HepG2 (cell line): Measurements from ENCODE around the gene IQSEC1. TPM values are rescaled to one million over a fixed set of nuclear protein-coding genes. Genes with fewer than 3 reads are reported as not detected.
A peak's percentile ranks its signal among the peaks of the same experiment; 100 is the strongest.

Experiments
- CHD4 ChIP-seq: fragments of 200-600 bp; sonication (generic); IDR thresholded peaks from 2 replicates; pipeline ENCODE4 v1.7.0; 2017; ENCODE audit warnings: mild to moderate bottlenecking, low read length, borderline replicate concordance
- FOXK1 ChIP-seq: sonication (generic); formaldehyde crosslinking; IDR thresholded peaks from 2 replicates; pipeline ENCODE4 v1.4.0; 2020; ENCODE audit warnings: low read depth, missing genetic modification reagents, borderline replicate concordance
- HNRNPLL ChIP-seq: fragments of 200-400 bp; formaldehyde crosslinking; IDR thresholded peaks from 2 replicates; pipeline ENCODE4 v1.6.1; 2017; ENCODE audit warnings: mild to moderate bottlenecking, low read depth, low read length; ENCODE audit not compliant: poor library complexity, severe bottlenecking
- JUN ChIP-seq: sonication (generic); formaldehyde crosslinking; IDR thresholded peaks from 2 replicates; pipeline ENCODE4 v1.4.0; 2020; ENCODE audit warnings: mild to moderate bottlenecking, missing genetic modification reagents
- KMT2A ChIP-seq: sonication (generic); formaldehyde crosslinking; IDR thresholded peaks from 2 replicates; pipeline ENCODE4 v1.4.0; 2020; ENCODE audit warnings: missing genetic modification reagents
- MEIS1 ChIP-seq: sonication (generic); formaldehyde crosslinking; IDR thresholded peaks from 2 replicates; pipeline ENCODE4 v1.9.0; 2021; ENCODE audit warnings: mild to moderate bottlenecking, missing genetic modification reagents, moderate library complexity, borderline replicate concordance
- PAX8 ChIP-seq: sonication (generic); formaldehyde crosslinking; IDR thresholded peaks from 2 replicates; pipeline ENCODE4 v1.8.0; 2022; ENCODE audit warnings: mild to moderate bottlenecking, missing genetic modification reagents, borderline replicate concordance
- SETDB1 ChIP-seq: sonication (generic); formaldehyde crosslinking; IDR thresholded peaks from 2 replicates; pipeline ENCODE4 v1.5.1; 2020; ENCODE audit warnings: missing genetic modification reagents, mild to moderate bottlenecking, borderline replicate concordance
- SOX6 ChIP-seq, 2 experiments: fragments of 450-650 bp in 1 of 2; sonication (generic) in 1 of 2; formaldehyde crosslinking in 1 of 2; IDR thresholded peaks; 2 replicates each; pipeline versions ENCODE4 v1.4.0 to v1.6.1; 2017 to 2020; ENCODE audit warnings: antibody characterized with exemption in 1 of 2, mild to moderate bottlenecking in 1 of 2, missing genetic modification reagents in 1 of 2
- ZKSCAN1 ChIP-seq: fragments of 150-350 bp; IDR thresholded peaks from 2 replicates; pipeline ENCODE4 v1.6.1; 2014; ENCODE audit warnings: low read length
- ZNF121 ChIP-seq: sonication (generic); formaldehyde crosslinking; IDR thresholded peaks from 2 replicates; pipeline ENCODE4 v1.5.0; 2020; ENCODE audit warnings: mild to moderate bottlenecking, missing genetic modification reagents
- ZNF276 ChIP-seq: sonication (generic); formaldehyde crosslinking; IDR thresholded peaks from 2 replicates; pipeline ENCODE4 v1.4.0; 2020; ENCODE audit warnings: mild to moderate bottlenecking, low read depth, missing genetic modification reagents
- ZNF460 ChIP-seq: sonication (generic); formaldehyde crosslinking; IDR thresholded peaks from 2 replicates; pipeline ENCODE4 v1.5.1; 2020; ENCODE audit warnings: missing genetic modification reagents, mild to moderate bottlenecking, borderline replicate concordance
- ZNF605 ChIP-seq: sonication (generic); formaldehyde crosslinking; IDR thresholded peaks from 2 replicates; pipeline ENCODE4 v1.8.0; 2022; ENCODE audit warnings: mild to moderate bottlenecking, missing genetic modification reagents
- ZNF776 ChIP-seq: sonication (generic); formaldehyde crosslinking; IDR thresholded peaks from 2 replicates; pipeline ENCODE4 v1.4.0; 2020; ENCODE audit warnings: mild to moderate bottlenecking, missing genetic modification reagents
- ZSCAN9 ChIP-seq: IDR thresholded peaks from 2 replicates; pipeline ENCODE4 v1.6.1; 2016; ENCODE audit warnings: borderline replicate concordance
- polyA plus RNA-seq, 8 experiments: library from polyadenylated mRNA; depleted of rRNA in 3 of 8; stranded (reverse) in 7 of 8; unstranded in 1 of 8; fragments of >200 nt; fragmentation: Illumina TruSeq in 4 of 8; extraction: Trizol in 4 of 8; gene quantifications; 2 replicates each; pipeline versions ENCODE4 v1.2.1 to v1.2.3, GENCODE V29; 2011 to 2016; ENCODE audit warnings: low read depth in 4 of 8, missing spikeins in 1 of 8, mixed read lengths in 1 of 8; ENCODE audit not compliant: insufficient read depth in 1 of 8
- total RNA-seq, 5 experiments: library from RNA; depleted of rRNA; stranded (reverse); fragments of >200 nt; fragmentation: Illumina TruSeq; extraction: Trizol; gene quantifications; 2 replicates each; pipeline ENCODE4 v1.2.3, GENCODE V29; 2016; ENCODE audit warnings: low read depth in 1 of 5
- TF ChIP-seq, protein P1 (sequence below): fragments of 450-650 bp; IDR thresholded peaks from 2 replicates; pipeline ENCODE4 v1.6.1; 2017; ENCODE audit warnings: mild to moderate bottlenecking
- TF ChIP-seq, protein P2 (sequence below): sonication (generic); formaldehyde crosslinking; IDR thresholded peaks from 2 replicates; pipeline ENCODE4 v1.4.0; 2020; ENCODE audit warnings: mild to moderate bottlenecking, low read depth, missing genetic modification reagents
- TF ChIP-seq, protein P3 (sequence below): sonication (generic); formaldehyde crosslinking; IDR thresholded peaks from 2 replicates; pipeline ENCODE4 v1.8.0; 2022; ENCODE audit warnings: missing genetic modification reagents, mild to moderate bottlenecking, inconsistent platforms, borderline replicate concordance
- TF ChIP-seq, protein P4 (sequence below): IDR thresholded peaks from 2 replicates; pipeline ENCODE4 v1.6.1; 2016; ENCODE audit warnings: mild to moderate bottlenecking, missing biosample characterization, missing genetic modification reagents
- TF ChIP-seq, protein P5 (sequence below): sonication (generic); formaldehyde crosslinking; IDR thresholded peaks from 2 replicates; pipeline ENCODE4 v1.8.1; 2023; ENCODE audit warnings: missing genetic modification reagents, mild to moderate bottlenecking, borderline replicate concordance

IQSEC1 gene
- total and polyA plus RNA-seq, 2 of the 13 experiments (the other 11 are each of a cell fraction or from before 2014, with no cell fraction given) = 17.4 to 20.2 TPM

GRCh38 chr3:12964711-12965612 is 108.3 kb downstream of the IQSEC1 start (continued):
- TF ChIP-seq, protein P1, sequence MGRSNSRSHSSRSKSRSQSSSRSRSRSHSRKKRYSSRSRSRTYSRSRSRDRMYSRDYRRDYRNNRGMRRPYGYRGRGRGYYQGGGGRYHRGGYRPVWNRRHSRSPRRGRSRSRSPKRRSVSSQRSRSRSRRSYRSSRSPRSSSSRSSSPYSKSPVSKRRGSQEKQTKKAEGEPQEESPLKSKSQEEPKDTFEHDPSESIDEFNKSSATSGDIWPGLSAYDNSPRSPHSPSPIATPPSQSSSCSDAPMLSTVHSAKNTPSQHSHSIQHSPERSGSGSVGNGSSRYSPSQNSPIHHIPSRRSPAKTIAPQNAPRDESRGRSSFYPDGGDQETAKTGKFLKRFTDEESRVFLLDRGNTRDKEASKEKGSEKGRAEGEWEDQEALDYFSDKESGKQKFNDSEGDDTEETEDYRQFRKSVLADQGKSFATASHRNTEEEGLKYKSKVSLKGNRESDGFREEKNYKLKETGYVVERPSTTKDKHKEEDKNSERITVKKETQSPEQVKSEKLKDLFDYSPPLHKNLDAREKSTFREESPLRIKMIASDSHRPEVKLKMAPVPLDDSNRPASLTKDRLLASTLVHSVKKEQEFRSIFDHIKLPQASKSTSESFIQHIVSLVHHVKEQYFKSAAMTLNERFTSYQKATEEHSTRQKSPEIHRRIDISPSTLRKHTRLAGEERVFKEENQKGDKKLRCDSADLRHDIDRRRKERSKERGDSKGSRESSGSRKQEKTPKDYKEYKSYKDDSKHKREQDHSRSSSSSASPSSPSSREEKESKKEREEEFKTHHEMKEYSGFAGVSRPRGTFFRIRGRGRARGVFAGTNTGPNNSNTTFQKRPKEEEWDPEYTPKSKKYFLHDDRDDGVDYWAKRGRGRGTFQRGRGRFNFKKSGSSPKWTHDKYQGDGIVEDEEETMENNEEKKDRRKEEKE = no peak
- TF ChIP-seq SETDB1 = no peak
- TF ChIP-seq JUN = 0 out of 2 replicates have a peak, but pooled peaks have one; percentile 60
- TF ChIP-seq ZNF460 (CRISPR knock-in tag) = no peak; the same call in 1 of the 2 replicates
- TF ChIP-seq HNRNPLL = no peak
- TF ChIP-seq, protein P2, sequence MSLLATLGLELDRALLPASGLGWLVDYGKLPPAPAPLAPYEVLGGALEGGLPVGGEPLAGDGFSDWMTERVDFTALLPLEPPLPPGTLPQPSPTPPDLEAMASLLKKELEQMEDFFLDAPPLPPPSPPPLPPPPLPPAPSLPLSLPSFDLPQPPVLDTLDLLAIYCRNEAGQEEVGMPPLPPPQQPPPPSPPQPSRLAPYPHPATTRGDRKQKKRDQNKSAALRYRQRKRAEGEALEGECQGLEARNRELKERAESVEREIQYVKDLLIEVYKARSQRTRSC (CRISPR knock-in tag) = no peak
- TF ChIP-seq ZNF776 = no peak
- 0 out of 2 replicates have a peak, but pooled peaks have one; percentile 51 for TF ChIP-seq CHD4
- no peak; the same call in 1 of the 2 replicates for TF ChIP-seq ZKSCAN1
- no peak for TF ChIP-seq SOX6 (IDR thresholded peaks at IDR 0.05)
- peak; percentile 78 for TF ChIP-seq SOX6 (CRISPR knock-in tag; IDR thresholded peaks at IDR 0.05)
- TF ChIP-seq, protein P3, sequence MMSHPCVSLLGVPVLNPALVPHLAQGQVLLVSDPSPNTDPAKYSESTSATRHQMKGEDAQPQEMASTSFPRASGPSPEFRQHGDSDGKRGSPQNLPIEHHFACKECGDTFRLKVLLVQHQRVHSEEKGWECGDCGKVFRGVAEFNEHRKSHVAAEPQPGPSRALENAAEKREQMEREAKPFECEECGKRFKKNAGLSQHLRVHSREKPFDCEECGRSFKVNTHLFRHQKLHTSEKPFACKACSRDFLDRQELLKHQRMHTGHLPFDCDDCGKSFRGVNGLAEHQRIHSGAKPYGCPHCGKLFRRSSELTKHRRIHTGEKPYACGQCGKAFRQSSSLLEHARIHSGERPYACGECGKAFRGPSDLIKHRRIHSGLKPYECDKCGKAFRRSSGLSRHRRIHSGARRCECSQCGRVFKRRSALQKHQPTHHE (CRISPR knock-in tag) = no peak
- TF ChIP-seq, protein P4, sequence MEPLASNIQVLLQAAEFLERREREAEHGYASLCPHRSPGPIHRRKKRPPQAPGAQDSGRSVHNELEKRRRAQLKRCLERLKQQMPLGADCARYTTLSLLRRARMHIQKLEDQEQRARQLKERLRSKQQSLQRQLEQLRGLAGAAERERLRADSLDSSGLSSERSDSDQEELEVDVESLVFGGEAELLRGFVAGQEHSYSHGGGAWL = no peak
- peak; percentile 91 for TF ChIP-seq FOXK1 (CRISPR knock-in tag)
- TF ChIP-seq, protein P5, sequence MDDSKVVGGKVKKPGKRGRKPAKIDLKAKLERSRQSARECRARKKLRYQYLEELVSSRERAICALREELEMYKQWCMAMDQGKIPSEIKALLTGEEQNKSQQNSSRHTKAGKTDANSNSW (CRISPR knock-in tag) = no peak
- no peak for TF ChIP-seq ZNF276 (CRISPR knock-in tag)
- TF ChIP-seq MEIS1 (CRISPR knock-in tag) = peak; percentile 99
- TF ChIP-seq ZNF605 = peak; percentile 7; the same call in 1 of the 2 replicates
- TF ChIP-seq KMT2A (CRISPR knock-in tag) = no peak
- peak; percentile 96 for TF ChIP-seq ZSCAN9
- no peak for TF ChIP-seq PAX8 (CRISPR knock-in tag)
- TF ChIP-seq ZNF121 = no peak
